GM18508 (cell line): Measurements from ENCODE around the gene ZCCHC3.

Experiments
- ATAC-seq: cut with Tn5 transposase; IDR thresholded peaks from one replicate; pipeline ENCODE4 v1.9.1; 2021; ENCODE audit warnings: moderate number of reproducible peaks; ENCODE audit not compliant: insufficient read depth, unreplicated experiment

ZCCHC3 gene

DNA sequence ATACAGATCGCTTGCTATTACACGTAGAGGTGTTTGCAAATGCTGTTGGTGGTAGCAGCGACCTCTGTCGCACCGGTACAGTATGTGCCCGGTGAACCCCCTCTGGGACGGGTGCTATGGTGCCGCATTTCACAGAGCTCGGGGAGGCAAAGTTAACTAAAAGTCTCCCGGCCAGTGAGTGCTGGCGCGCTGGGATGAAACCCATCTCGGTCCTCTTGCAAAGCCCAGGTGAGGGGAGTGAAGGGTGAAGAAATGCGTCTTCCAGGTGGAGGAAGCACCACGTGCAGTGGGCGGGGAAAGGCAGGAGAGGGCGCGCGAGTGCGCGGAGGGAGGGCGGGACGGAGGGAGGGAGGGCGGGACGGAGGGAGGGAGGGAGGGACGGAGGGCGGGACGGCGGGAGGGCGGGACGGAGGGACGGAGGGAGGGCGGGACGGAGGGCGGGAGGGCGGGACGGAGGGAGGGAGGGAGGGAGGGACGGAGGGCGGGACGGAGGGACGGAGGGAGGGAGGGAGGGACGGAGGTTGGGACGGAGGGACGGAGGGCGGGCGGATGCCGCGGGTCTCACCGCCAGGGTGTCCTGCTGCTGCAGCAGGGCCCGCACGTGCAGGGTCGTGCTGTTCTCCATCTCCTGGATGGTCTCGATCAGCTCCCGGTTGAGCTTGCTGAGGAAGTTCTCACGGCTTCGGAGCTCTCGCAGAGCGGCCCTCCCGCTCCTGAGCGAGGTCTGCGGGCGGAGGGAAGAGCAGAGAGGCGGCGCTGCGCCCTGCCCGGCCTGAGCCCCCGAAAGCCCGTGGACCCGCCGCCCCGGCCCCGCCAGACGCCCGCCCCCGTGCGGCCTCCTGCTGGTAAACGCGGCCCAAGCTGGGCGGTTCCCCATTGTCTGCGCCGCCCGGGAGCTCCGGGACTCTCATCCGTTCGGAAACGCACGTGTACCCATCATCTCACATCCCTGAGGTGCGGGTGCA is 18.5 kb upstream of the ZCCHC3 start:
- no peak for ATAC-seq

DNA sequence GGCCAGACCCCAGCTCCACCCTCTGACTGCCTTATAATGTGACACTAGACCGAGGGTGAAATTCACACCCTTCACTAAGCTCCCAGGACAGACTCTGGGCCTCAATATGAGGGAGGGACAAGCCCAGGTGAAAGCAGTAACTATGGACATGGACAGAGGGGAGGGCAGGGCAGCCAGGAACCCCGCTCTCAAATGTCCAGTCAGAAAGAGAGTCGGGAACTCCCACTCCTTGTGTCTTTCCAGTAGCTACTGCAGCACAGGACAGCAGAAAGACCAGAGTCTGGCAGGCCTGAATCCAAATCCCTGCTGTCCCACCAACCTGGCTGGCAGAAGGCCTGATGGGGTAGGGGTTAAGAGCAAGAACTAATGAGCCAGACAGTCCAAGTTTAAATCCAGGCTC is 13.2 kb upstream of the ZCCHC3 start:
- ATAC-seq, result no peak

DNA sequence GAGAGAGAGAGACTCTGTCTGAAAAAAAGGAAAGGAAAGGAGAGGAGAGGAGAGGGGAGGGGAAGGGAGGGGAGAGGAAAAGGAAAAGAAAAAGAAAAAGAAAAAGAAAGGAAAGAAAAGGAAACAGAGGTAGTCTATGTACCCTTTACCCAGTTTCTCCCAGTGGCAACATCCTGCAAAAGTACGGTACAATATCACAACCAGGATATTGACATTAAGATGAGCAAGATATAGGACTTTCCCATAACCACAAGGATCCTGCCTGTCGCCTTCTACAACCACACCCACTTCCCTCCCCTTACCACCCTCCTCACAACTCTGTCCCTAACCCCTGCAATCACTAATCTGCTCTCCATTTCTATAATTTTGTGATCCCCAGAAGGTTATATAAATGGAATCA is 10.9 kb upstream of the ZCCHC3 start:
- ATAC-seq, result no peak

DNA sequence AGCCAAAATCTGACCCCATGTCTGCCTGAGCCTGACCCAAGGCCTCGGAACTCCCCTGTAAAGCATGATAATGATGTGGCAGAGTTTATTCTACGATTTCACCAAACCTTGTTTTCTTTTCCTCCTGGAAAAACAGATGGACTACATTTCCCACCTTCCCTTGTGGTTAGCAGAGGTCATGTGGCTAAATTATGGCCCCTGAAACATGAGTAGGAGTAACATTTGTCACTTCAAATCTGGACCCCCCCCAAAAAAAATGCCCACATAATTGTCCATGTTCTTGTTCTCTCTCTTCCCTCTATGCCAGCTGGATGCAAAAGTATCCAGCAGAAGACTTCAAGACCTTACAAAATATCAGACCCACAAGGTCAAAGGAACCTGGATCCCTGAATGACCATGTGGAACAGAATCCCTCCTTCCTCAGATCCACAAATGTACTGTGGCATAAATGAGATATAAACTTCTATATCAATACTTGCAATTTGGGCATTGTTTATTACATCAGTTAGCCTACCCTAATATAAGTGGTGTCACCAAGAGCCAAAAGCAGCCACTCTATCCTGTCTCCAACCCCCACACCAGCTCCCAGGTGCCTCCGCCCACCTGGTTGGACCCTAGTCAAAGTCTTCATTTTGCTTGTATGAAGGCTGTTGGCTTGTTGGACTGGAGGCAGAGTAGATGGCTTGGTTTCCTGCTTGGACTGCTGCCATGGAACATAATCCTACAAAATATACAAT is 8.2 kb upstream of the ZCCHC3 start:
- no peak for ATAC-seq

DNA sequence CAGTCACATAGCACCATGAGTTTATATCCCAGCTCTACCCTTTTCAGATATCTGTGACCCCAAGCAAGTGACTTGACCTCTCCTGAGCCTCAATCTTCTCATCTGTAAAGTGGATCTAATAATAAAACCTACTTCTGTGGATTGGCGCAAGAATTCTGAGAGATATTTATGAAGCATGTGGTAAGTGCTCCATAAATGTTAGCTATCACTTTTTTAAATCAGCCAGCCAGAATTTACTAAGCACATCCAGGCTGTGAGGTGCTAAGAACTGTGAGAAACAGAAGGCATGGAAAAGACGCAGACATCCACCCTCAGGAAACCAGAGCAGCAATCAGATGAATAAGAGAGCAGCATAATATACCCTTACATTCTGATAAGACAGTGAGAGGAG is 7.7 kb upstream of the ZCCHC3 start:
- no peak for ATAC-seq

DNA sequence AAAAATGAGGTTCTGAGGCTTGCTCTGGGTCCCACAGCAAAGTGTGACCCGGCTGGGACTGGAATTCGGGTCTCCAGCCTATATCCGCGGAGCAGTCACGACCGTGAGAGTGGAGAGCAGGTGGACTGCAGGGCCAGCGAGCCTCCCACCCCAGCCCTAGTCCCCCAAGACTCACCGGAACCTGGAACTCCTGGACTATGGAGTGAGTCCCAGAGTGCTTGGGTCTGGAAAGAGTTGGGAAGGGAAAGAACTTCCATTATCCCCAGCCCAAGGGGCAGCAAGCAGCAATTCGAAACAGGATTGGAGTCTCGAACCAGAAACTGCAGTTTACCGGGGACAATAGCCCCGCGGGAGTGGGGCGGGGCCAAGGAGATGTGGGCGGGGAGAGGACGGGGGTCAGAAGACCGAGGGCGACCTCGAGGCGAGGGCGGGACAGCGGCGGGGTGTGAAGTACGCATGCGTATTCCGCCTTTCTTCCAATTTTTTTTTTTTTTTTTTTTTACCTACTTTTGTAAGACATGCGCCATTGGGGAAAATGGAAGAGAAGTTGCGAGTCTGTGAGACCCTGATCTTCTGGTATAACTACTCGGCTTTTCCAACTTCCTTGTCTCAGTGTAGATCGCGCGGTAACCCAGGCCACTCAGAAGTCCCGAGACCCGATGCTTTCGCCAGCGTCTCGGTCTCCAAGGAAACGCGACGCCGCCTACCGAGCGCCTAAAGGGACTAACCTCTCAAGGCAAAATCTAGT is 7.1 kb upstream of the ZCCHC3 start, which contains the start of gene C20orf96:
Gene C20orf96, minus strand, starts transcription at position 667 of the 748 bp plus-strand sequence. Its CDS starts 140 bp downstream, at position 527.
- ATAC-seq, result peak; percentile 38

DNA sequence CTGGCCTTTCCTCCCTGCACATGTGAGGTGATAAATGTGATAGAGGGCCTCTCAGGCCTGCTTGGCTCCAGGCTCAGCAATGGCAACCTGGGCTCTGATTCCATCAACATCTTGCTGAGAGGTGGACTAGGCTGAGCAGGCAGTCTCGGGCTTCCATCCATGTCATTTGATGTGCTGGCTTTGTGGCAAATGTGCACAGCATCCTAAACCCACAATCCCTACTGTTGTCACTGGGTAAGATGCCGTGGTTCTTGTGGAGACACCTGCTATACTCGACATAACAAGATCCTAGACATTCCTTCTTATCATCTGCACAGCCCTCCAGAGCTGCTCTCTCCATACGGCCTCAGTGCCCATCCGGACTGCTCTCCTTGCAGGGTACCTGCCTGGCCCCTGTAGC is 2.8 kb upstream of the ZCCHC3 start:
- ATAC-seq, result no peak

DNA sequence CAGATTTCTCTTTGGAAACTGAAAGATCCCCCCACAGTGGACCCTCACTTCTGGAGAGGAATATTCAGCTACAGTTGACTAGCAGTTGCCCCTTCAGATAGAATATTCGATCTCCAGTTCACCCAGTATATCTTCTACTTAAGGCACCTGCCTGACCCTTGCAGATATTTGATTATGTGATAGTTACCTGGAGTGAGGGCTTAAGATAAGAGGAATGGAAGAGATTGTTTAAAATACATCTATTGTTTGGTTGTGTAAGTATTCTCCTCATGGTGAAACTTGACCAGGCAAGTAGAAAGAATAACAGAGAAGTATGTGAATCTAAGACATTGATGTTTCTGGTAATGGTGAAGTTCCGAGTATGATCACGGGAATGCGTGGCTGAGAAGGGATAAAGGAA is 1.6 kb upstream of the ZCCHC3 start:
- no peak for ATAC-seq

DNA sequence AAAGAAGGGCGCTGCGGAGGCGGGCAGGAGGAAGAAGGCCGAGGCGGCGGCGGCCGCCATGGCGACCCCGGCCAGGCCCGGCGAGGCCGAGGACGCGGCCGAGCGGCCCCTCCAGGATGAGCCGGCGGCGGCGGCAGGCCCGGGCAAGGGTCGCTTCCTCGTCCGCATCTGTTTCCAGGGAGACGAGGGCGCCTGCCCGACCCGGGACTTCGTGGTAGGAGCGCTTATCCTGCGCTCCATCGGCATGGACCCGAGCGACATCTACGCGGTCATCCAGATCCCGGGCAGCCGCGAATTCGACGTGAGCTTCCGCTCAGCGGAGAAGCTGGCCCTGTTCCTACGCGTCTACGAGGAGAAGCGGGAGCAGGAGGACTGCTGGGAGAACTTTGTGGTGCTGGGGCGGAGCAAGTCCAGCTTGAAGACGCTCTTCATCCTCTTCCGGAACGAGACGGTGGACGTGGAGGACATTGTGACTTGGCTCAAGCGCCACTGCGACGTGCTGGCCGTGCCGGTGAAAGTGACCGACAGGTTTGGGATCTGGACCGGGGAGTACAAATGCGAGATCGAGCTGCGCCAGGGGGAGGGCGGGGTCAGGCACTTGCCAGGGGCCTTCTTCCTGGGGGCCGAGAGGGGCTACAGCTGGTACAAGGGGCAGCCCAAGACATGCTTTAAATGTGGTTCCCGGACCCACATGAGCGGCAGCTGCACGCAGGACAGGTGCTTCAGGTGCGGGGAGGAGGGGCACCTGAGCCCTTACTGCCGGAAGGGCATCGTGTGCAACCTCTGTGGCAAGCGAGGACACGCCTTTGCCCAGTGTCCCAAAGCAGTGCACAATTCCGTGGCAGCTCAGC is 780 bp downstream of the ZCCHC3 start:
- ATAC-seq, result no peak

DNA sequence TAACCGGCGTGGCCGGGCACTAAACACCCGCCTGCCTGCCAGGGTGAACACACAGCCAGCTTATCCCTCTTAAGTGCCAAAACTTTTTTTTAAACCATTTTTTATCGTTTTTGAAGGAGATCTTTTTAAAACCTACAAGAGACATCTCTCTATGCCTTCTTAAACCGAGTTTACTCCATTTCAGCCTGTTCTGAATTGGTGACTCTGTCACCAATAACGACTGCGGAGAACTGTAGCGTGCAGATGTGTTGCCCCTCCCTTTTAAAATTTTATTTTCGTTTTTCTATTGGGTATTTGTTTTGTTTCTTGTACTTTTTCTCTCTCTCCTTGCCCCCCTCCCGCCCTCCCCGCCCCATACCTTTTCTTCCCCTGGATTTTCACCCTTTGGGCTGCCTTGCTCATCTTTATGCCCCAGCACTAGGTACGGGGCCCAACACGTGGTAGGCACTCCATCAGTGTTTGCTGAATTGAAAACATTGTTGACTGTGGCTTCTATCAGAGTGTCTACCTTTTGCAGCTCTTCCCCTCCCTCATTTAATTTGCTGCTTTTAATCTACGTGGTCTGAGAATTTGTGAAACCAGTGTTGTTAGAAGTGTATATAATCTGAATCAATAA is 1.5 kb downstream of the ZCCHC3 start:
- ATAC-seq, result no peak

DNA sequence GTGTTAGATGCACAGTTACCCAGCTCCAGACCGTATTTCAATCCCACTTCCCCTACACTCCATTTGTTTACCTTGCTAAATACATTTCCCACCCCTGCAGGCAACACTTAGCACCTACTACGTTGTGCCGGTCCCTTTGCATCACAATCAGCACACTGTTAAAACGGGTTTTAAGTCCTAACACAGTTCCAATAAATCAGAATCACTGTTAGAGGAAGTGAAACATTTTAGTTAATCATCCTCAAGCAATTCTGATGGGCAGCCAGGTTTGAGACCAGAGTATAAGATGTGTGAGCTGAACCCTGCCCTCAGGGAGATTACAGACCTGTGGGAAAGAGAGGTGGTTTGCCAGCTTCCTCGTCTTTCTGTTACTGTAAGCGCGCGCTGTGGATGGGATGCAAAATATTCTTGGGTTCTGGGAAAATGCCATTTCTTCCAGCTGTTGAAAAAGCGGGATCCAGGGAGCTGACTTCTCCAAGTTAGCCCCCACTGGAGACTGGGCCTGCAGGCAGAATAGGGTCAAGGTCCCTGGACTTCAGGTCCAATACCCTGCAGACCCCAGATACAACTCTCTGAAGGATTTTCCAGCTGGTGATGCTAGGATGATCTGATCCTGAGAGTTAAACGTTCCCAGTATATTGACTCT is 3.1 kb downstream of the ZCCHC3 start:
- ATAC-seq, result no peak

DNA sequence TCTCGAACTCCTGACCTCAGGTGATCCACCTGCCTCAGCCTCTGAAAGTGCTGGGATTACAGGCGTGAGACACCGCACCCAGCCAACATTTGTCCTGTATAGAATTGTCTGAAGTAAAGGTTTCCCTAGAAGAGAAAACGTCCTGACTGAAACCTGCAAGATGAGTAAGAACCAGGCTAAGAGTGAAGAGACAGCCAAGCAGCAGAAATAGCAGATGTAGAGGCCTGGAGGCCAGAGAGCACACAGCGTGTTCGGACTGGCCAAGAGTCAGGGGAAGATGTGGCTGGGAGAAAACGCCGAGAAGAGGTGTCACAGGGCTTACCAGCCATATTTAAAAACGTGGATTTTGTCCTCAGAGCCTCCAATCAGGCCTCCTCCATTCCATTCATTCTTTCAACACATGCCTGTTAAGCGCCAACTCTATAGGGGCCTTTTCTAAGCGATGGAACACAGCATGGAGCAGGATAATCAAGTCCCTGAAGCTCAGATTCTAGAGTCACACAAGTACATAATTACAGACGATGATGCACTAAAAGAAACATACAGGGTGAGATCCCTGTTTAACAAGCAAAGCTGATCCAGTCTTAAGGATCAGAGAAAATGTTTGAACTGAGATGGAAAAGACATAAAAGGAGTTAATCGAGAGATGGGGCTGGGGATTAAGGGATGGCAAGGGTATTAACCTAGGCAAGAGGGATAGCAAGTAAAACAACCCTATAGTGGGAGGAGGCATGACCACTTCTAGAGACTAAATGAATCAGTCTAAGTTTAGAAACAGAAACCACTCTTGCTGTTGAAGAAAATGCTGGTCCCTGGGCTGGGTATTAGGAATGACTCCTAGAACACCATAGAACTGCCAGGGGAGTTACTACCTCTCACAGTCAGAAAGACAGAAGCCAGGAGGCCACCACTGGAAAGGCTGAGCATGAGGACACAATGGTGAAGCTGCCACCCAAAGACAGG is 4.8 kb downstream of the ZCCHC3 start:
- no peak for ATAC-seq

DNA sequence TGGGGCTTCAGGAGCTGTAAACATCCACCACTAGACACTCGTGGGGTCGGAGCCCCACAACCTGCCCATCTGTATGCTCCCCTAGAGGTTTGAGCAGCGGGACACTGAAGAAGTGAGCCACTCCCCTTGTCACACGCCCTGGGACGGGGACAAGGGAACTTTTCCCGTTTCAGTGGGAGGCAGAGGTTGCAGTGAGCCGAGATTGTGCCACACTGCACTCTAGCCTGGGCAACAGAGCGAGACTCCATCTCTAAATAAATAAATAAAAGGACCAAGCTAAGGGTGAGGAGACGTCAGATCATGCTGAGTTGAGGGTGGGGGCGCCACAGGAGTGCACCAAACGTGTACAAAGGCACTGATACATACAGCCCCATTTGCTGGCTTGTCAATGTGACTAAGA is 8.4 kb downstream of the ZCCHC3 start:
- no peak for ATAC-seq

DNA sequence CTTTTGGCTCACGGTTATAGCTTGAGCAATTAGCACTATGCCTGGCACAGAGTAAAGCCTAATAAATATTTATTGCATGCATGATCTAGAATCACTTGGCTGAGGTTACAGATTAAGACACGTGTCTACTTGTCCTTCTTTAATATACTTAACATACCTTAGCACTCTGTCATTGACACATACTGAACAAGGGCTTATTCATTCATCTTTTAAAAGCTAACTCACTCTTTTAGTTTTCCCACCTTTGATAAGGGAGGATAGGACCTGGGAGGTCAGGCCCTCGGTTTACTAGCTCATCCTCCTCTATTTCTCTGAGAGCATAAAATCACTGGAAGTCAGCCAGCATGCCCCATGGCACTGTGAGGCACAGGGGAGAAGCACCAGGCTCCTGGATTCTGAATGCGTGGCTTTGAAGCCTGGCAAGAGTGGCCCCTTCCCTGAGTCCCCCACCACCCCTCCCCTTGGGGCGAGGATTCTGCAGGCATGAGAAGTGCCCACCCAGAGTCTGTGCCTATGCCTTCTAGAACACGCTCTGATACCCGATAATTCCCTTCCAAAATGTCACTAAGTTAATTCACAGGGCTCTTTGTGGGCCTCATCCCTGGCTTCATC is 11.2 kb downstream of the ZCCHC3 start:
- no peak for ATAC-seq

DNA sequence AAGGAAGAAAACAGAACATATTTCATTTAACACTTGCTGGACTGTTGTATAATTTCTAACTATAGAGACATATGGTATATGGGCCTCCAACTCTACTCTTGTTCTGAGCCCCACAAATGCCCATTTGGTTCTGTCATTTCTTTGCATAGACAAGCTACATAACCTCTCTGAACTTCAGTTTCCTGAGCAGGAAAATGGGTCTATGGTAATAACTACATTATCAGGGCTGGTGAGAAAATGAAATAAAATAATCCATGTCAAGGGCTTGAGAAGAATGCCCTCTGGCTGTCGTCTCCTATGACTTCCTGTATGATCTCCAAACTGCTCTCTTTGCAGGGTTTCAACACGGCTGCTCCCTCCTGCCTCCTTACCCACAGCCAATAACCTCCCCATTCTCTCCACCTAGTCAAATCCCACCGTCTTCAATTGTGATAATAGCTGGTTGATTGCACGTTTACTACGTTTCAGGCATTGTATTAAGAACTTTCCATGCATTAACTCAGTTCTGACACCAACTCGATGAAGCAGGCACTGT is 12.0 kb downstream of the ZCCHC3 start:
- no peak for ATAC-seq

DNA sequence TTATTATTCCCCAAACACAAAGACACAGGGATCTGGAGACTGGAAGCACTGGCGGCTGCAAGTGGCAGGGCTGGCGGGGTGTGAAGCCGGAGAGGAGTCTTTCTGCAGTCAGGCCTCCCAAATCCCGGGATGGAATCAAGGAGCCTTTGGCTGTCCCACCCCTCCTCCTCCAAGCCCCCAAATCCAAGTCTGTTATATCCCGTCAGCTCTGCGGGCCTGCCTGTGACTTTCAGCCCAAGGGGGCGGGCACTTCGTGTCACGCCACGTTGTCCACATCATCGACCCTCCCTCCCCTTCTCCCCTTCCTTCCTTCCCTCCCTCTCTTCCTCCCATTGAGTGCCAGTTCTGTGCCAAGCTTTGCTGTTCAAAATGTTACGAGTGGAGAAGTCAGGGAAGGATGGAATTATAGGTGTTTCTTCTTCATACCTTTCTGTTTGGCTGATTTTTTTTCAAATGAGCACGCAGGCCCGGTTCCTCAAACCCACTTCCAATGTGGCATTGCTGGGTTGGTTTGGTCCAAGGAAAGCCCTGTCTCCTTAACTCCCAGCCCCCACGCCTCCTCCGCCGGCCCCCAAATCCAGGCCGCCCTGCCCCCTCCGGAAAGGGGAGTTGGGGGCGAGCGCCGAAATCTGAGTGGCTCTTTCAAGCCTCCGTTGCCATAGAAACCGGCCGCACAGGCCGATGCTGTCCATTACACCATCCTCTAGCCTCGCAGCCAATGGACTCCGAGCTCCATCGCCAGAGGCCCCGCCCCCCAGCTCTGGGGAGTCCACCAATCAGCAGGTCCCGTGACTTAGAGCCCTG is 12.7 kb downstream of the ZCCHC3 start:
- ATAC-seq, result peak; percentile 96
